Mesenchymal stem cell (in vitro differentiated cells and primary cell): ENCODE data around the gene ASIC1.

Experiments used
- DNase-seq: peaks from one replicate; pipeline ENCODE4 v3.0.0-alpha.2; 2013
- H2AFZ ChIP-seq: one replicate; pipeline ENCODE4 v1.6.1; 2013; ENCODE audit warnings: low read depth, mild to moderate bottlenecking, control low read depth, inconsistent platforms, low read length, moderate library complexity
- H2AK5ac ChIP-seq: 2 replicates; pipeline ENCODE4 v1.6.1; 2013; ENCODE audit warnings: low read length, moderate library complexity, mild to moderate bottlenecking, inconsistent platforms; ENCODE audit not compliant: severe bottlenecking
- H2BK120ac ChIP-seq: one replicate; pipeline ENCODE4 v1.6.1; 2013; ENCODE audit warnings: low read depth, mild to moderate bottlenecking, inconsistent platforms, low read length, moderate library complexity
- H2BK12ac ChIP-seq, 2 experiments: one replicate each; pipeline ENCODE4 v1.6.1; 2013; ENCODE audit warnings: inconsistent platforms in 2 of 2, low read length in 2 of 2, mild to moderate bottlenecking in 2 of 2, moderate library complexity in 2 of 2, control low read depth in 1 of 2
- H2BK15ac ChIP-seq: one replicate; pipeline ENCODE4 v1.6.1; 2013; ENCODE audit warnings: mild to moderate bottlenecking, low read depth, inconsistent platforms; ENCODE audit not compliant: poor library complexity, severe bottlenecking
- H2BK5ac ChIP-seq: 2 replicates; pipeline ENCODE4 v1.6.1; 2013; ENCODE audit warnings: low read depth, mild to moderate bottlenecking, low read length, control low read depth, inconsistent platforms; ENCODE audit not compliant: poor library complexity, severe bottlenecking
- H3K14ac ChIP-seq, 2 experiments: one replicate each; pipeline ENCODE4 v1.6.1; 2013; ENCODE audit warnings: inconsistent platforms in 2 of 2, low read length in 2 of 2, control low read depth in 1 of 2, mild to moderate bottlenecking in 1 of 2, moderate library complexity in 1 of 2
- H3K18ac ChIP-seq, 2 experiments: one replicate each; pipeline ENCODE4 v1.6.1; 2013; ENCODE audit warnings: inconsistent platforms in 2 of 2, low read length in 2 of 2, control low read depth in 1 of 2, low read depth in 1 of 2, mild to moderate bottlenecking in 1 of 2
- H3K23ac ChIP-seq, 2 experiments: one replicate each; pipeline ENCODE4 v1.6.1; 2013; ENCODE audit warnings: inconsistent platforms in 2 of 2, low read length in 2 of 2, mild to moderate bottlenecking in 2 of 2, moderate library complexity in 2 of 2, control low read depth in 1 of 2
- H3K27ac ChIP-seq: 2 replicates; pipeline ENCODE4 v1.5.1; 2013; ENCODE audit warnings: mild to moderate bottlenecking, moderate library complexity, low read length, control low read depth, inconsistent platforms; ENCODE audit not compliant: poor library complexity, severe bottlenecking
- H3K27me3 ChIP-seq, 2 experiments: 2 replicates each; pipeline versions ENCODE4 v1.6.1 to v1.7.0; 2013; ENCODE audit warnings: low read length in 2 of 2, mild to moderate bottlenecking in 2 of 2, moderate library complexity in 2 of 2, control low read depth in 1 of 2, inconsistent platforms in 1 of 2; ENCODE audit not compliant: control insufficient read depth in 1 of 2, insufficient read depth in 1 of 2
- H3K36me3 ChIP-seq, 2 experiments: 2 replicates each; pipeline versions ENCODE4 v1.6.1 to v1.7.0; 2013; ENCODE audit warnings: low read length in 2 of 2, control low read depth in 1 of 2, inconsistent platforms in 1 of 2, low read depth in 1 of 2, mild to moderate bottlenecking in 1 of 2; ENCODE audit not compliant: insufficient read depth in 2 of 2, control insufficient read depth in 1 of 2
- H3K4ac ChIP-seq, 2 experiments: one replicate each; pipeline ENCODE4 v1.6.1; 2013; ENCODE audit warnings: inconsistent platforms in 2 of 2, low read length in 2 of 2, mild to moderate bottlenecking in 2 of 2, moderate library complexity in 2 of 2, control low read depth in 1 of 2, low read depth in 1 of 2
- H3K4me1 ChIP-seq: 2 replicates; pipeline ENCODE4 v1.6.1; 2013; ENCODE audit warnings: low read depth, low read length, control low read depth; ENCODE audit not compliant: control insufficient read depth, insufficient read depth
- H3K4me2 ChIP-seq: 2 replicates; pipeline ENCODE4 v1.6.1; 2013; ENCODE audit warnings: low read length, mild to moderate bottlenecking, inconsistent platforms; ENCODE audit not compliant: poor library complexity, severe bottlenecking
- H3K4me3 ChIP-seq, 2 experiments: 2 replicates each; pipeline versions ENCODE4 v1.5.1 to v1.7.0; 2013; ENCODE audit warnings: low read length in 2 of 2, mild to moderate bottlenecking in 2 of 2, control low read depth in 1 of 2, low read depth in 1 of 2; ENCODE audit not compliant: insufficient read depth in 1 of 2
- H3K79me1 ChIP-seq: replicated peaks from 2 replicates; pipeline ENCODE4 v1.6.1; 2013; ENCODE audit warnings: mild to moderate bottlenecking, control low read depth, low read length, inconsistent platforms; ENCODE audit not compliant: poor library complexity, severe bottlenecking
- H3K9ac ChIP-seq: 2 replicates; pipeline ENCODE4 v1.7.0; 2013; ENCODE audit warnings: mild to moderate bottlenecking, low read length, moderate library complexity
- H3K9me3 ChIP-seq: 2 replicates; pipeline ENCODE4 v1.7.0; 2013; ENCODE audit warnings: mild to moderate bottlenecking, low read length; ENCODE audit not compliant: control insufficient read depth
- H4K8ac ChIP-seq: one replicate; pipeline ENCODE4 v1.6.1; 2013; ENCODE audit warnings: inconsistent platforms, mild to moderate bottlenecking, low read length, moderate library complexity
- H4K91ac ChIP-seq: one replicate; pipeline ENCODE4 v1.6.1; 2013; ENCODE audit warnings: mild to moderate bottlenecking, low read length, inconsistent platforms
- WGBS: methylation state at CpG from one replicate; pipeline ENCODE4 v1.1.7; 2013; ENCODE audit warnings: mixed read lengths; 5-methylcytosine and 5-hydroxymethylcytosine counted together

ASIC1 gene

DNA sequence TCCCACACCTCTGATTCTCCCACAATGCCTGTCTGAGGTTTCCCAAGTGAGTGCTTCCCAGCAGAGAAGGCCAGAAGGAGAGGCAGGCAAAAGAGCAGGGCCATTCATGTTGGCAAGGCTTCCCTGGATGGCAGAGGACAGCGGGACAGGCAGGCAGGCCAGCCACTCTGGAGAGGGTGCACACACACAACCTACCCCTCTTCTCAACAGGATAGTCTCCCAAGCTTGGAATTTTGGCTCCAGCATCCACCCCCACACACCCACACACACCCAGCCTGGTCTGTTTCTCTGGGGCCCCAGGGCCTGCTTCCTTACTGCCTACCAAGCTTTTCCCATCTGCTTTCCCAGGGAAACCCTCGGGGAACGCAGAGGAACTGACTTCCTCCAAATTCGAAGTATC, 16.7 kb upstream of the ASIC1 start:
- Histone ChIP-seq H2BK12ac (no peak overlapping the region), H3K9me3 (no peaks in the 10 kb centered on the region), H3K36me3 (no peaks in the 10 kb centered on the region), H2BK120ac (no peak overlapping the region), H4K8ac (no peak overlapping the region), H3K27ac (no peak overlapping the region), H2AK5ac (no peak overlapping the region), H2AFZ (no peak overlapping the region), H3K27me3 (no peaks in the 10 kb centered on the region), H3K4me2 (no peak overlapping the region), H4K91ac (no peak overlapping the region), H3K4ac (no peak overlapping the region), H3K4me3 (no peak overlapping the region), H3K23ac (no peak overlapping the region), H2BK15ac (no peak overlapping the region), H3K4me1 (peaks cover 2% of the 10 kb centered on the region), H3K18ac (no peak overlapping the region), H3K79me1 (no peaks in the 10 kb centered on the region), H3K14ac (no peak overlapping the region), H3K9ac (no peak overlapping the region), H2BK5ac (no peak overlapping the region)
- no peak for DNase-seq
- WGBS, result 72% methylated on average over 4 of the region's 4 CpGs

DNA sequence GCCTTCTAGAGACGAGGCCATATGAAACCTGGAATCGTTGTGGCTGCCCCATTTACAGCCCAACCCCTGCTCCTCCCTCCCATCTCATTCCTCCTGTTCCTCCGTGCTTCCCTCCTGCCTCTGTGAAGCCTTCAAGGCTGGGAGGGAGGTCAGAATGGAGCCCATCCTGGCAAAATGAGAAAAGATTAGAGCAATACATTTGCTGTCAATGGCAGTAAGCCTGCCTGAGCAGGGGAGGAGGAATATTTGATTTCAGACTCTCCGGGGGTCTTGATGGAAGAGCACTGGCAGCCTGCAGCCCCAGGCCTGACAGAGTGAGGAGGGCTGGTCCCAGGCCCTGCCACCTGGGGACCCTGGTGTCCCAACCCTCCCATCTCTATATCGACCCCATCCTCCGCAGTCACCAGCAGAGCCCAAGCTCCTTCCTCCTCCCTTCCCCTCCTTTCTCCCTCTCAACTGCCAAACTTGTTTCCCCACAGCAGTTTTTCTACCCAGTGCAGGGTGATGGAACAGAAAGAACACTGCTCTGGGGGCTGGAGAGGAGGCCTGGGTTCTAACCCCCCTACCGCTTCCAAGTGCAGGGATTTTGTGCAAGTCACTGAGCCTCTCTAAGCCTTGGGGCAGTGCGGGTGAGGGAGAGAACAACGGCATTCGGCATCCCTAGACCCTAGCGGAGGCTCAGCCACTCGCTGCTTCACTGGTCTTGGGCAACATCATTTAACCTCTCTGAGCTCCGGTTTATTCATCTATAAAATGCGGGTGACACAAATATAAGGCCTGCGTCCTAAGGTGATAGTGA, 16.1 kb upstream of the ASIC1 start:
- no peaks in the 10 kb centered on the region for H3K79me1 ChIP-seq
- H4K8ac ChIP-seq, result no peak overlapping the region
- no peak overlapping the region for H3K4me2 ChIP-seq
- no peaks in the 10 kb centered on the region for H3K36me3 ChIP-seq
- H2BK5ac ChIP-seq, result no peak overlapping the region
- H2BK15ac ChIP-seq, result no peak overlapping the region
- H4K91ac ChIP-seq, result no peak overlapping the region
- no peak overlapping the region for H2BK120ac ChIP-seq
- H3K4me1 ChIP-seq, result peaks cover 2% of the 10 kb centered on the region
- peak overlapping the region in 1 of 2 experiments; percentile 6 for H3K14ac ChIP-seq
- no peak overlapping the region for H2AFZ ChIP-seq
- no peak overlapping the region for H2BK12ac ChIP-seq
- H3K18ac ChIP-seq, result no peak overlapping the region
- no peaks in the 10 kb centered on the region for H3K27me3 ChIP-seq
- peak overlapping the region in 1 of 2 experiments; percentile 15 for H3K4me3 ChIP-seq
- 83% methylated on average over 14 of the region's 15 CpGs for WGBS
- no peak overlapping the region for H3K23ac ChIP-seq
- DNase-seq, result no peak
- no peaks in the 10 kb centered on the region for H3K9me3 ChIP-seq
- no peak overlapping the region for H3K27ac ChIP-seq
- no peak overlapping the region for H3K4ac ChIP-seq
- no peak overlapping the region for H3K9ac ChIP-seq
- no peak overlapping the region for H2AK5ac ChIP-seq

DNA sequence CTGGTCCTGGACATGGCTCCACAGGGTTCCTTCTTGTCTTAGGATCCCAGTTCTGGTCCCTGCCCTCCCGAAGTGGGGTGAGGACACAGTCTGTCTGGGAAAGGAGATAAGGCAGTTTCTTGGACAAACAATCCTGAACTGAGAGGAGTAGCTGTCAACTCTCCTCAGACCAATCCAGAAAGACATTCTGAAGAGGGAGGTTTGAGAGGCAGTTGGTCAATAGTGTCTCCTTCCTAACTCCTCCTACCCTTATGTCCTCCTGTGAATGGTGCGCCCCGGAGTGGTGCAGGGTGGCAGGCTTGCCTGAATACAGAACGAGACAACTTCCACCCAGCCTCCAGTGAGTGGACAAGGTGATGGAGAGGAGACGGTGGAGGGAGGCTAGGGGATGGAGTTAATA, 15.4 kb upstream of the ASIC1 start:
- H3K4me2 ChIP-seq, result no peak overlapping the region
- no peak overlapping the region for H4K91ac ChIP-seq
- H3K4me1 ChIP-seq, result peaks cover 2% of the 10 kb centered on the region
- 76% methylated on average over 4 of the region's 5 CpGs for WGBS
- no peaks in the 10 kb centered on the region for H3K27me3 ChIP-seq
- H3K36me3 ChIP-seq, result no peaks in the 10 kb centered on the region
- no peak overlapping the region for H3K14ac ChIP-seq
- H3K9me3 ChIP-seq, result no peaks in the 10 kb centered on the region
- no peak overlapping the region for H2BK120ac ChIP-seq
- H3K9ac ChIP-seq, result no peak overlapping the region
- no peak overlapping the region for H2BK12ac ChIP-seq
- no peak overlapping the region for H3K23ac ChIP-seq
- no peak overlapping the region for H3K4me3 ChIP-seq
- H2BK5ac ChIP-seq, result no peak overlapping the region
- H2AFZ ChIP-seq, result no peak overlapping the region
- no peak for DNase-seq
- no peak overlapping the region for H2AK5ac ChIP-seq
- no peak overlapping the region for H3K18ac ChIP-seq
- no peak overlapping the region for H3K4ac ChIP-seq
- H3K27ac ChIP-seq, result no peak overlapping the region
- no peak overlapping the region for H4K8ac ChIP-seq
- no peak overlapping the region for H2BK15ac ChIP-seq
- no peaks in the 10 kb centered on the region for H3K79me1 ChIP-seq

DNA sequence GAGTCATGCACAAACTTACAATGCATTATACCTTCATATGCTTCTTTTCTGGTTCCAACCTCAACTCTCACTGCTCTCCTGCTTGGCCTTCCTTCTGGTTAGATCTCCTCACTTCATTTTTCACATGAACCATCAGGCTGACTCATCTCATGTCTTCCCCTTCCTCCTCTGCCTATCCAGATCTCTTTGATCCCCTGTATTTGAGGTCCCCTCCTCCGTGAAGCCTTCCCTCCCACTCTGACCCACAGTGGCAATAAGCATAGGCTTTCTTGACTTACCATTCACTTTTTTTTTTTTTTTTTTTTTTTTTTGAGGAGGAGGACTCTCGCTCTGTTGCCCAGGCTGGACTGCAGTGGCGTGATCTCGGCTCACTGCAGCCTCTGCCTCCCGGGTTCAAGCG, 14.7 kb upstream of the ASIC1 start:
- Histone ChIP-seq H3K27me3 (no peaks in the 10 kb centered on the region), H3K23ac (no peak overlapping the region), H2BK5ac (no peak overlapping the region), H3K79me1 (no peaks in the 10 kb centered on the region), H3K4me2 (no peak overlapping the region), H2BK120ac (no peak overlapping the region), H3K27ac (no peak overlapping the region), H3K4ac (no peak overlapping the region), H3K14ac (no peak overlapping the region), H4K8ac (no peak overlapping the region), H3K18ac (no peak overlapping the region), H2AK5ac (no peak overlapping the region), H2AFZ (no peak overlapping the region), H3K9ac (no peak overlapping the region), H3K4me3 (no peak overlapping the region), H2BK15ac (no peak overlapping the region), H3K9me3 (no peaks in the 10 kb centered on the region), H3K36me3 (no peaks in the 10 kb centered on the region), H4K91ac (no peak overlapping the region), H2BK12ac (no peak overlapping the region), H3K4me1 (peaks cover 2% of the 10 kb centered on the region)
- DNase-seq, result no peak
- 90% methylated on average over 5 of the region's 6 CpGs for WGBS
